ENCODE results near the gene CEP89.
"Not testable (repeated sequence)": the region's sequence is repeated elsewhere in the genome, so short reads cannot be mapped to it uniquely, and the experiment has no call there.

Gene CEP89

DNA sequence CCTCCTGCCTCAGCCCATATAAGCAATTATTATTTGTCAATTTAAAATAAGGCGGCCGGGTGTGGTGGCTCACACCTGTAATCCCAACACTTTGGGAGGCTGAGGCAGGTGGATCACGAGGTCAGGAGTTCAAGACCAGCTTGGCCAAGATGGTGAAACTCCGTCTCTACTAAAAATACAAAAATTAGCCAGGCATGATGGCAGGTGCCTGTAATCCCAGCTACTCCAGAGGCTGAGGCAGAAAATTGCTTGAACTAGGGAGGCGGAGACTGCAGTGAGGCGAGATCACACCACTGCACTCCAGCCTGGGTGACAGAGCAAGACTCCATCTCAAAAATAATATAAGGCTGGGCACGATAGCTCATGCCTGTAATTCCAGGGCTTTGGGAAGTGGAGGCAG, 114.9 kb downstream of the CEP89 start:
- H3K9ac ChIP-seq (ENCODE audit: low read depth, low read length) = not testable (repeated sequence)

DNA sequence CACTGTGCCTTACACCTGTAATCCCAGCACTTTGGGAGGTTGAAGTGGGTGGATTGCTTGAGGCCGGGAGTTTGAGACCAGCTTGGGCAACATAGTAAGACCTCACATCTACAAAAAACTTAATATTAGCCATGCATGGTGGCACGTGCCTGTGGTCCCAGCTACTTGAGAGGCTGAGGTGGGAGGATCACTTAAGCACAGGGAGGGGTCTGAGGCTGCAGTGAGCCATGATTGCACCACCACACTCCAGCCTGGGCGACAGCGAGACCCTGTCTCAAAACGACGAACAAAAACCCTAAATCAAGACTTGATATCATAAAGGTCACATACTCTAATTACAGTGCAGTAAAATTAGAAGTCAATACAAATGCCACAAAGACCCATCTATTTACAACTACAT, 119.5 kb downstream of the CEP89 start:
- Histone ChIP-seq H3K4me1 (ENCODE audit: control insufficient read depth, insufficient read depth, low read length) (no peaks in the 10 kb centered on the region), H3K4me3 (ENCODE audit: low read depth, low read length) (no peak overlapping the region)

More for the DNA sequence above, 114.9 kb downstream of the CEP89 start:
- H3K4me3 ChIP-seq (ENCODE audit: low read depth, low read length); H3K9me3 ChIP-seq (ENCODE audit: control insufficient read depth, insufficient read depth, low read length); H3K36me3 ChIP-seq (ENCODE audit: control insufficient read depth, insufficient read depth, low read length); H3K27me3 ChIP-seq (ENCODE audit: control insufficient read depth, insufficient read depth, low read length); H3K4me1 ChIP-seq (ENCODE audit: control insufficient read depth, insufficient read depth, low read length): not testable (repeated sequence)

DNA sequence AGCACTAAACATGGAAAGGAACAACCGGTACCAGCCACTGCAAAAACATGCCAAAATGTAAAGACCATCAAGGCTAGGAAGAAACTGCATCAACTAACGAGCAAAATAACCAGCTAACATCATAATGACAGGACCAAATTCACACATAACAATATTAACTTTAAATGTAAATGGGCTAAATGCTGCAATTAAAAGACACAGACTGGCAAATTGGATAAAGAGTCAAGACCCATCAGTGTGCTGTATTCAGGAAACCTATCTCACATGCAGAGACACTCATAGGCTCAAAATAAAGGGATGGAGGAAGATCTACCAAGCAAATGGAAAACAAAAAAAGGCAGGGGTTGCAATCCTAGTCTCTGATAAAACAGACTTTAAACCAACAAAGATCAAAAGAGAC, 123.7 kb downstream of the CEP89 start:
- not testable (repeated sequence) for H3K4me3 ChIP-seq (ENCODE audit: low read depth, low read length); H3K9ac ChIP-seq (ENCODE audit: low read depth, low read length); H3K9me3 ChIP-seq (ENCODE audit: control insufficient read depth, insufficient read depth, low read length); H3K4me1 ChIP-seq (ENCODE audit: control insufficient read depth, insufficient read depth, low read length); H3K36me3 ChIP-seq (ENCODE audit: control insufficient read depth, insufficient read depth, low read length); H3K27me3 ChIP-seq (ENCODE audit: control insufficient read depth, insufficient read depth, low read length)

More for the DNA sequence above, 119.5 kb downstream of the CEP89 start:
- Histone ChIP-seq H3K36me3 (ENCODE audit: control insufficient read depth, insufficient read depth, low read length) (no peaks in the 10 kb centered on the region), H3K9ac (ENCODE audit: low read depth, low read length) (no peak overlapping the region), H3K9me3 (ENCODE audit: control insufficient read depth, insufficient read depth, low read length) (no peaks in the 10 kb centered on the region), H3K27me3 (ENCODE audit: control insufficient read depth, insufficient read depth, low read length) (no peaks in the 10 kb centered on the region)

DNA sequence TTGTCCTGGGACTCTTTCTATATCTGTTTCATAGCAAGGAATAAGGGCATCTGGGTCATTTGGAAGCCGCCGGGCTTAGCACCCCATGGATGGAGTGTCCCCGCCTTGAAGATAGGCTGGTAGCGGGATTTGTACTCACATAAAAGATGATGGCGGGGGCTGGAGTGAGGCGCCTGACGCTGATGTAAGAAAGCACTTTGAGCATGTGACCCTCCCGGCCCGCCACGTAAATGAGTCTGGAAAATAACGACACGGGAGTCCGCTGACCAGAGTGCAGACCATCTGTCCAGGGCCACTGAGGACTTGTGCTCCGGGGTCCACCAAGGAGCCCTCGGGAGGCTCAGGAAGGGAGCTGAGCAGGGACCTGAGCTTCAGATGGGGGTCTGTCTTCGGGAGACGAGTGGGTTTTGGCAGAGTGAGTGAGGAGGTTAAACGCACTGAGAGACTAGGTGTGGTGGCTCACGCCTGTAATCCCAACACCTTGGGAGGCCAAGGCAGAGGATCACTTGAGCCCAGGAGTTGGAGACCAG, 128.0 kb downstream of the CEP89 start:
- Histone ChIP-seq H3K9me3 (ENCODE audit: control insufficient read depth, insufficient read depth, low read length) (no peaks in the 10 kb centered on the region), H3K4me1 (ENCODE audit: control insufficient read depth, insufficient read depth, low read length) (no peaks in the 10 kb centered on the region), H3K27me3 (ENCODE audit: control insufficient read depth, insufficient read depth, low read length) (no peaks in the 10 kb centered on the region), H3K4me3 (ENCODE audit: low read depth, low read length) (no peak overlapping the region), H3K9ac (ENCODE audit: low read depth, low read length) (no peak overlapping the region), H3K36me3 (ENCODE audit: control insufficient read depth, insufficient read depth, low read length) (no peaks in the 10 kb centered on the region)

DNA sequence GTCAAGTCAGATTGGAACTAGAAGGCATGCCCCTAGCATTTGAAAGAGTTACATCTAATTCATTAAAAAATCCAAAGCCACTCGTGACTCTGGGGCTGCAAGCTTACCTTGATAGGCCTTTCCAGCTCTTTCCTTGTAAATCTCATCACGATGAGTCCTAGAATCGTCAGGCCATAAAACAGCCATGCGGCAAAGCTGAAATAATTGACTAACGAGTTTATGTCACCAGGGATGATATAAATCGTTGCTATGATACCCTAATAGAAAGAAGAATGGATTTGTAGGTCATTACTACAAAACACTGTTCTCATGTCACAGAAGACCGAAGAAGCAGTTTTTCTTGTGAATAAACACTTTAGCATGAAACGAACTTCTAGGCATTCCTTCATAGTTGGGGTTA, 129.7 kb downstream of the CEP89 start:
- Histone ChIP-seq H3K4me1 (ENCODE audit: control insufficient read depth, insufficient read depth, low read length) (no peaks in the 10 kb centered on the region), H3K36me3 (ENCODE audit: control insufficient read depth, insufficient read depth, low read length) (no peaks in the 10 kb centered on the region), H3K9me3 (ENCODE audit: control insufficient read depth, insufficient read depth, low read length) (no peaks in the 10 kb centered on the region), H3K4me3 (ENCODE audit: low read depth, low read length) (no peak overlapping the region), H3K27me3 (ENCODE audit: control insufficient read depth, insufficient read depth, low read length) (no peaks in the 10 kb centered on the region), H3K9ac (ENCODE audit: low read depth, low read length) (no peak overlapping the region)

DNA sequence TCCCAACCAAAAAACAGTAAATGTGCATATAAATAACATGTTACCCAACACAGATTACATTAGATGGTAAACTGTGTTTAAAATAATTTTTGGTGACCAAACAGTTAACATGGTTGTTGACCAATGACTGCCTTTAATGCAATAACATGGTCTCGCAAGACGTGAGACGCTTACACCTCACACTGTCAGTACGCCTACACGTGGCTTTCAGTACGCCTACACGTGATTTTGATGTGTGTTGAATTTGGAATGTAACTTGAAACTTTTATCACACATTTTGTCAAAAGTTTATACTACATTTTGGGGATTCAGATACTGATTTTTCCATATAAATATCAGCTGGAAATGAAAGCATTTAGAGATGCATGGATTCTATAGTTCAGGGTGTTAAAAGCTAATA, 134.2 kb downstream of the CEP89 start:
- Histone ChIP-seq H3K9ac (ENCODE audit: low read depth, low read length) (no peak overlapping the region), H3K4me3 (ENCODE audit: low read depth, low read length) (no peak overlapping the region)

DNA sequence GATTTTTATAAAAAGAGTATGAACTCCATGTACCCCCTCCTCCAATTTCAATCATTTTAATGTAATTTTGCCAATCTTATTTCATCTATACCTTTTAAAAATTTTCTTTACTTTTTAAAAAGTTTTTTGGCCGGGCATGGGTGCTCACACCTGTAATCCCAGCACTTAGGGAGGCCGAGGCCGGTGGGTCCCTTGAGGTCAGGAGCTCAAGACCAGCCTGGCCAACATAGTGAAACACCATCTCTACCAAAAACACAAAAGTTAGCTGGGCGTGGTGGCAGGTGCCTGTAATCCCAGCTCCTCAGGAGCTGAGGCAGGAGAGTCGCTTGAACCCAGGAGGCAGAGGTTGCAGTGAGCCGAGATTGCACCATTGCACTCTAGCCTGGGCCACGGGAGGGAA, 138.4 kb downstream of the CEP89 start:
- not testable (repeated sequence) for H3K36me3 ChIP-seq (ENCODE audit: control insufficient read depth, insufficient read depth, low read length); H3K4me3 ChIP-seq (ENCODE audit: low read depth, low read length); H3K27me3 ChIP-seq (ENCODE audit: control insufficient read depth, insufficient read depth, low read length); H3K9ac ChIP-seq (ENCODE audit: low read depth, low read length); H3K4me1 ChIP-seq (ENCODE audit: control insufficient read depth, insufficient read depth, low read length); H3K9me3 ChIP-seq (ENCODE audit: control insufficient read depth, insufficient read depth, low read length)

More for the DNA sequence above, 134.2 kb downstream of the CEP89 start:
- H3K27me3 ChIP-seq (ENCODE audit: control insufficient read depth, insufficient read depth, low read length) = no peaks in the 10 kb centered on the region
- H3K9me3 ChIP-seq (ENCODE audit: control insufficient read depth, insufficient read depth, low read length) = no peaks in the 10 kb centered on the region
- no peaks in the 10 kb centered on the region for H3K36me3 ChIP-seq (ENCODE audit: control insufficient read depth, insufficient read depth, low read length)
- no peaks in the 10 kb centered on the region for H3K4me1 ChIP-seq (ENCODE audit: control insufficient read depth, insufficient read depth, low read length)

DNA sequence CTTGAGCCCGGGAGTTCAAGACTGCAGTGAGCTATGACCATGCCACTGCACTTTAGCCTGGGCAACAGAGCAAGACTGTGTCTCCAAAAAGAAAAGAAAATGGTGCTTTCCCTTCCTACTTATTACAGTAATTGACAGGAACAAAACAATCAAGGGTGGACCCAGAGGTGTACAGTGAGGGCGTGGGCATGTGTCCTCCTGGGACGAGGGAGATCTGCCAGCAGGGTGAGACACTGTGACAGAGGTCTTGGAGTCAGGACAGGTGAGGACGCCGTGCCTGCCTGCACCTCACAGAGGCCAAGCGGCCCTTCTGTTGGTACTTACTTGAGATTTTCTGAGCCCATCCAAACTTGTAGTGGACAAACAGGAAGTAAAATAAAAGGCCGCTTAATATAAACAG, 138.9 kb downstream of the CEP89 start:
- H3K27me3 ChIP-seq (ENCODE audit: control insufficient read depth, insufficient read depth, low read length); H3K9ac ChIP-seq (ENCODE audit: low read depth, low read length); H3K4me1 ChIP-seq (ENCODE audit: control insufficient read depth, insufficient read depth, low read length); H3K36me3 ChIP-seq (ENCODE audit: control insufficient read depth, insufficient read depth, low read length); H3K9me3 ChIP-seq (ENCODE audit: control insufficient read depth, insufficient read depth, low read length); H3K4me3 ChIP-seq (ENCODE audit: low read depth, low read length): not testable (repeated sequence)

DNA sequence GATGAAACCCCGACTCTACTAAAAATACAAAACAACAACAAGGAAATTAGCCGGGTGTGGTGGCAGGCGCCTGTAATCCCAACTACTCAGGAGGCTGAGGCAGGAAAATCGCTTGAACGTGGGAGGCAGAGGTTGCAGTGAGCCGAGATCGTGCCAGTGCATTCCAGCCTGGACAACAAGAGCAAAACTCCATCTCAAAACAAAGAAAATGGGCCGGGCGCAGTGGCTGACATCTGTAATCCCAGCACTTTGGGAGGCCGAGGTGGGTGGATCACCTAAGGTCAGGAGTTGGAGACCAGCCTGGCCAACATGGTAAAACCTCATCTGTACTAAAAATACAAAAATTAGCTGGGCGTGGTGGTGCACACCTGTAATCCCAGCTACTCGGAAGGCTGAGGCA, 139.7 kb downstream of the CEP89 start:
- not testable (repeated sequence) for H3K27me3 ChIP-seq (ENCODE audit: control insufficient read depth, insufficient read depth, low read length); H3K9ac ChIP-seq (ENCODE audit: low read depth, low read length); H3K4me1 ChIP-seq (ENCODE audit: control insufficient read depth, insufficient read depth, low read length); H3K4me3 ChIP-seq (ENCODE audit: low read depth, low read length); H3K36me3 ChIP-seq (ENCODE audit: control insufficient read depth, insufficient read depth, low read length); H3K9me3 ChIP-seq (ENCODE audit: control insufficient read depth, insufficient read depth, low read length)

DNA sequence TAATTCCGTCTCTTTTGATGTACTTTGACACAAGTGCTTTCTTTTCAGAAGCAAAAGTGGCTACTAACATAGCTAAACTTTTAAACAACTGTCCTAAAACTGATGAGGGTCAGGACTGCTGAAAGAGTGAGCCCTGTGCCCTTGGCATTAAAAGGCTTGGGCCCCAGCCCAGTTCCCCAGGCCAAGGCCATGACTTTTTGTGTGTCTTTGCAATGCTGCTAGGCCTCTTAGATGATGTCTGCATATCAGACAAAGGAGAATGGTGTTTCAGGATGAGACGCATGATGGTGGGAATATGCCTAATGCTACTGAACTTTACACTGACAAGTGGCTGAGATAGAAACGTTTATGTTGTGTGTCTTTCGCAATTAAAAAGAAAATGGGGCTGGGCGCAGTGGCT, 140.1 kb downstream of the CEP89 start:
- Histone ChIP-seq H3K9me3 (ENCODE audit: control insufficient read depth, insufficient read depth, low read length) (no peaks in the 10 kb centered on the region), H3K36me3 (ENCODE audit: control insufficient read depth, insufficient read depth, low read length) (no peaks in the 10 kb centered on the region), H3K4me1 (ENCODE audit: control insufficient read depth, insufficient read depth, low read length) (peaks cover 4% of the 10 kb centered on the region), H3K27me3 (ENCODE audit: control insufficient read depth, insufficient read depth, low read length) (no peaks in the 10 kb centered on the region), H3K4me3 (ENCODE audit: low read depth, low read length) (no peak overlapping the region), H3K9ac (ENCODE audit: low read depth, low read length) (no peak overlapping the region)

DNA sequence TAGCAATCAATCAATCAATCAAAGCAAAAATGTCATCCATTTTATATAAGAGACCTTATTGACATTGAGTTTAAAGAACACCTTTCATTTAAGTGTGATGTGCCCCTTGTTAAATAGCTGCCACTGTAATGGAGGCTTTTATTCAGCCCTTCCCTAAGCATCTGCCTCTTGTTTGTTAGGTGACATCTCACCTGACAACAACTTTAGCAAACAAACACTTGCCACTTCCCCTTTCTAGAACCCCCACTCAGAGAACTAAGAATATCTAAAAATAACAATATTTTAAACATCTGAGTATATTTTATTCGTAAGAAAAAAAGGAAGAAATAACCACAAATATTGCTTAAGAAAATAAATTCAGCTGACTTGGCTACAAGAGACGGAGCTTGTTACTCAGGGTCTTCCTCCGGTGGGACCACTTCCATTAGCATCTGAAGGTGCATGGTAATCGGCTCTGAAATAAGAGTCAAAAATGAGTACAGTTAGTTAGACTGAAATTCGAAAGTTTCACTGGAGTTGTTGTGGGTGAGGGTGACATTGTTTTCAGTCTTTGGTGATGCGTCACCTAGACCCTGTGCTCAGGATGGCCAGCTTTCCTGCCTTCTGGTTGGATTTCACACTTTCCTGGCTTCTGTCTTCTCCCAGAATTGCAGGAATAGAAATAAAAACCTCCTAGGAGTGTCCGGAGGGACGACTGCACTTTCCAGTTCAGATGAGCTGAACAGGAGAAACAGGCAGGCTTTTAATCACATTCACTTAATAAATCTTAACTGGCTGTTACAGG, 141.3 kb downstream of the CEP89 start:
- H3K27me3 ChIP-seq (ENCODE audit: control insufficient read depth, insufficient read depth, low read length) = no peaks in the 10 kb centered on the region
- H3K4me3 ChIP-seq (ENCODE audit: low read depth, low read length) = no peak overlapping the region
- no peak overlapping the region for H3K9ac ChIP-seq (ENCODE audit: low read depth, low read length)

DNA sequence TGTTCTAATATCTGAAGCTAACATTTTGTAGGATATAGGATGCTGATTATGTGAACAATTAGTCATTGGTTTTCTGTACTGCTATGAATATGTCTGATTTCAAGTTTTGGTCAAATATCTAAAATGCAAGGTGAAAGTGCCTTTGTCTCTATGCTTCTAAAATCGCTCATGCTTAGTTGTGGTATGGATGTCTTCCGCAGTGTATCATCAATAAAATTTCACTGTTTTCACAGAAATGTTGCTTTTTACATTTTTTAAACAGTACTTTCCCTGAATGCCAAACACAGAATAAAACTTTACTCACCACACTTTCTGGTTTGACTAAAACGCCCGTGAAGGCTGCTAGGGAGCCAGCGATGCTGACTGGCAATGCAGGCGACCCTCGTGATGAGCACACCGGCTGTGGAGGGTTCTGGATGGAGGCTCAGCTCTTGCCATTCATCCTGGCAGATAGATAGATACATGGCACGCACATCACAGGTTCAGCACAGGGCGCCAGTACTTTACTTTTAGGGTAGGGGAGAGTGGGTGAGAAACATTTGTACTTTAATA, 142.3 kb downstream of the CEP89 start:
- no peaks in the 10 kb centered on the region for H3K9me3 ChIP-seq (ENCODE audit: control insufficient read depth, insufficient read depth, low read length)
- no peaks in the 10 kb centered on the region for H3K27me3 ChIP-seq (ENCODE audit: control insufficient read depth, insufficient read depth, low read length)

More for the DNA sequence above, 141.3 kb downstream of the CEP89 start:
- peaks cover 4% of the 10 kb centered on the region for H3K4me1 ChIP-seq (ENCODE audit: control insufficient read depth, insufficient read depth, low read length)
- no peaks in the 10 kb centered on the region for H3K36me3 ChIP-seq (ENCODE audit: control insufficient read depth, insufficient read depth, low read length)
- H3K9me3 ChIP-seq (ENCODE audit: control insufficient read depth, insufficient read depth, low read length) = no peaks in the 10 kb centered on the region

More for the DNA sequence above, 142.3 kb downstream of the CEP89 start:
- Histone ChIP-seq H3K4me3 (ENCODE audit: low read depth, low read length) (no peak overlapping the region), H3K9ac (ENCODE audit: low read depth, low read length) (no peak overlapping the region), H3K4me1 (ENCODE audit: control insufficient read depth, insufficient read depth, low read length) (peaks cover 11% of the 10 kb centered on the region), H3K36me3 (ENCODE audit: control insufficient read depth, insufficient read depth, low read length) (no peaks in the 10 kb centered on the region)
